HG03432 (cell line): ENCODE data around the gene RAP2C.
"Not testable (repeated sequence)": the region's sequence is repeated elsewhere in the genome, so short reads cannot be mapped to it uniquely, and the experiment has no call there.

Source experiments
- ATAC-seq: cut with Tn5 transposase; IDR thresholded peaks from one replicate; pipeline ENCODE4 v1.9.1; 2021; ENCODE audit warnings: mild to moderate bottlenecking, moderate library complexity; ENCODE audit not compliant: unreplicated experiment

The RAP2C gene

GRCh38 chrX:132200976-132201375, 18.3 kb downstream of the RAP2C start:
- ATAC-seq: no peak

- no peak for ATAC-seq
Observed at GRCh38 chrX:132199941-132200340, 19.3 kb downstream of the RAP2C start.

- ATAC-seq: no peak
Observed at GRCh38 chrX:132193872-132194574, 25.2 kb downstream of the RAP2C start.

DNA sequence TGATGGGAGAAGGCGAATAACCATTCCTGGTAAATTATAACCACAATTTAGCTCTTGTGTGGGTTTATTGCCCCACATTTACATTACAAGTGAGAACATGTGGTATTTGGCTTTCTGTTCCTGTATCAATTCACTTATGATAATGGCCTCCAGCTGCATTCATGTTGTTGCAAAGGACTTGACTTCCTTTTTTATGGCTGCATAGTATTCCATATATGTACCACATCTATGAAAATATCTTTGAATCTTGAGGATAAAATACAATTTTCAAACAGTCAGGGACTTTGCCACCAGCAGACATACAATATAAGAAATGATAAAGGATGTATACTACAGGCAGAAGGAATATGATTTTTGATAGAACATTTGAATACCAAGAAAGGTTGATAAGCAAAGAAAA, 27.3 kb downstream of the RAP2C start:
- no peak for ATAC-seq

- ATAC-seq: no peak
Observed at GRCh38 chrX:132188175-132188574, 31.1 kb downstream of the RAP2C start.

DNA sequence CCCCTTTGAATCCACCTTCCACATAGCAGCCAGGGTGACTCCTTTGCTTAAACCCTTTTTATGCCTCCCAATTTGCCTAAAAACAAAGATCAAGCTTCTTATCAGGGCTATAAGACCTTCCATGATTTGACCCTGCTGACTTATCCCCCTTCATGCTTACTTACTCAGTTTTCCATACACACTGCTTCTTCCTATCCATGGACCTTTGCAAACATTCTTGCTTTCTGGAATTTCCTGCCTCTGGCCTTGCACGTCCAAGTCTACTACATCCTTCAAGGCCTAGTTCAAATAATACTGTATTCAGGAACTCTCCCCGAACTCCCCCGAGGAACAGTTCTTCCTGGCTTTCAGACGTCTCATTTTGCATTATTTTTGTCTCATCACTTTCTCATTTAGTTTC, 31.8 kb downstream of the RAP2C start:
- ATAC-seq: no peak

GRCh38 chrX:132184871-132185270, 34.4 kb downstream of the RAP2C start:
- ATAC-seq: no peak

GRCh38 chrX:132181364-132181763, 37.9 kb downstream of the RAP2C start:
- no peak for ATAC-seq

- no peak for ATAC-seq
Observed at GRCh38 chrX:132180929-132181328, 38.3 kb downstream of the RAP2C start.

DNA sequence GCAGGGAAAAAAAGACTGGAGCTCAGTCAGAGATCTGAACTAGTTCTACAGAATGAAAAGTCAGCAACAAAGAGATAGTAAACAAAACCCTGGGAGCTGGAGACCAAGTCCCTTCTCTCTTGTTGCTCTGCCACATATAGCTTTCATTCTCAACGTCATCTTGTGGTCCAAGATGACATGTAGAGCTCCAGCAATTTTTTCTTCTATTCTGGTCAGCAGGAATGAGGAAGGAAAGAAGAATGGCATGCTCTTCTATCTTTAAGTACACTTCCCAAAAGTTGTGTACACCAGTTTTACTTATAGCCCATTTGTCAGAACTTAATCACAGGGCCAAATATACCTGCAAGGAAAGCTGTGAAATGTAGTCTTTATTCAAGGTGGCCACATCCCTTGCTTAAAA, 45.6 kb downstream of the RAP2C start:
- ATAC-seq: no peak

GRCh38 chrX:132171881-132172280, 47.4 kb downstream of the RAP2C start:
- no peak for ATAC-seq

DNA sequence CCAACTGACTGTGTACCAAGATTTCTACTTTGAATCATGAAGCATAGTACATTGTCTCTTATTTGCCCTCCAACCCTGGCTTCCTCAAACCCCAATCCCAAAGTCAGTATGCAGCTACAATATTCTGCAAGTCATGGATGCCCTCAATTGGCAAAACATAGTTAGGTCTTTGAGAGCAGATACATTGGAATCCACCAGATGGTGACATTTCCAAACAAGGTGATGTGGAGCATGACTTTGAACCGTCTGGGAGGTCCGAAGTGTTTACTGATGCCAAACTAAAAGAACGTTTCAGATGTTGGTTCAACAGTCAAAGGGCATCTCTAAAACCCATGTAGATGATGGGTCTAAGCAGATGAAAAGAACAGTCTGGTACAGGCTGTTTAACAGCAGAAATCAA, 47.8 kb downstream of the RAP2C start:
- ATAC-seq: no peak

GRCh38 chrX:132169554-132169953, 49.7 kb downstream of the RAP2C start:
- no peak for ATAC-seq

DNA sequence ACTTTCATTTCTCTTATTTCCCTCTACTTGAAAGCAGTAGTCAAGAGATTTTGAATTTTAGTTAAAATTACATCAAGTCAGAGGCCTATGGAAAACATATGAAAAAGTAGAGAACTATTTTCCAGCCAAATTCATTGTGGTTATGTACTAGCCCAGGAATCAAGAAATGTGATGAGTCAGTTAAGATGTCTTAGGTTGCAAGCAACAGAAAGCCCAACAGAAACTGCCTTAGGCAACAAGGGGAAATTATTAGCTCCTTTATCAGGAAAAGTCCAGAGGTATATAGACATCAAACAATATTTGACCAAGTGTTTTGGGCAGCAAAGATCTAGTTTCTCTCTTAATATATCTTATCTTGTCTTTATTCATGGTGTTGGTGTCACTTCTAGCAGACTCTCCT, 53.6 kb downstream of the RAP2C start:
- no peak for ATAC-seq

- no peak for ATAC-seq
Observed at GRCh38 chrX:132165005-132165404, 54.2 kb downstream of the RAP2C start.

DNA sequence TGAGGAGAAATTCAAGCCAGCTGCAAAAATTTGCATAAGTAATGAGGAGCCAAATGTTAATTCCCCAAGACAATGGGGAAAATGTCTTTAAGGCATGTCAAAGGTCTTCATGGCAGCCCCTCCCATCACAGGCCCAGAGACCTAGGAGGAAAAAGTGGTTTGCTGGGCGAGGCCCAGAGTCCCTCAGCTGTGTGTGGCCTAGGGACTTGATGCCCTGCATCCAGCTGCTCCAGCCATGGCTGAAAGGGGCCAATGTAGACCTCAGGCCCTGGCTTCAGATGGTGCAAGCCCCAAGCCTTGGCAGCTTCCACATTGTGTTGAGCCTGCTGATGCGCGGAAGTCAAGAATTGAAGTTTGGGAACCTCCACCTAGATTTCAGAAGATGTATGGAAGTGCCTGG, 56.2 kb downstream of the RAP2C start:
- ATAC-seq: not testable (repeated sequence)

GRCh38 chrX:132153166-132153565, 66.1 kb downstream of the RAP2C start:
- no peak for ATAC-seq
